PC-9 (cell line): ENCODE measurements around the gene CNP.

ENCODE experiments used
- EZH2 ChIP-seq: fragments of 200-600 bp; sonication (generic); IDR thresholded peaks from 2 replicates; pipeline ENCODE4 v1.8.0; 2017; ENCODE audit warnings: antibody characterized with exemption, low read depth
- TF ChIP-seq, protein P1 (sequence below): fragments of 200-600 bp; sonication (generic); conservative IDR thresholded peaks from 2 replicates; pipeline ENCODE4 v1.6.1; 2017; ENCODE audit warnings: mixed run types, antibody characterized with exemption, mild to moderate bottlenecking, moderate library complexity

DNA sequence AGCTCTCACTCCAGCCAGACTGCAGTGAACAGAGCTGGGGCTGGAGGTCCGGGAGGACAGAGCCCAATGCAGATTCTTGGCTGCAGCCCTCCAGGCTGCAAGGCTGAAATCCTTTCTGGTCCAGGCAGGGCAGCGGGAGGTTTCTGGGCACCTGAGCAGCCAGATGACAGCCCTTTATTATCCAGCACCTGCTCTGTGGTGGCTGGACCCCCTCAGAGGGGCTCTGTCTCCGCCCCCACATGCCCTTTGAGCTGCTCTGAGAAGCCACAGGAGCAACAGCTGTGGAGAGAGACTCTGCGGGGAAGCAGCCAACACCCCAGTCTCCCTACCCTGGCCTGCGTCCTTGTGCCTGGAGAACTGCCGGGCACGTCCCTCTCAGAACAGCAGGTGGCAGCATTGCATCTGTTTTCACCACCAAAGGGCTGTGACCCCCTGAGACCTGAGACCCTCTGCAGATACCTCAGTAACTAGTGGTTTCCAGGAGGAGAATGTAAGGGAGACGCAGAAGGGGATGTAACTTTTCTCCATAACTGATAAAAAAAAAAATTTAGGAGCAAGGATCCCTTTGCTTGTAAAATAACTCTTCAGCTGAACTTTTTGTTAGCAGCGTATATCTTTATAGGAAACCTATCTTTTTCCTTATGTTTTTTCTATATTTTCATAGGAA lies 3.7 kb upstream of the CNP start:
- TF ChIP-seq, protein P1, sequence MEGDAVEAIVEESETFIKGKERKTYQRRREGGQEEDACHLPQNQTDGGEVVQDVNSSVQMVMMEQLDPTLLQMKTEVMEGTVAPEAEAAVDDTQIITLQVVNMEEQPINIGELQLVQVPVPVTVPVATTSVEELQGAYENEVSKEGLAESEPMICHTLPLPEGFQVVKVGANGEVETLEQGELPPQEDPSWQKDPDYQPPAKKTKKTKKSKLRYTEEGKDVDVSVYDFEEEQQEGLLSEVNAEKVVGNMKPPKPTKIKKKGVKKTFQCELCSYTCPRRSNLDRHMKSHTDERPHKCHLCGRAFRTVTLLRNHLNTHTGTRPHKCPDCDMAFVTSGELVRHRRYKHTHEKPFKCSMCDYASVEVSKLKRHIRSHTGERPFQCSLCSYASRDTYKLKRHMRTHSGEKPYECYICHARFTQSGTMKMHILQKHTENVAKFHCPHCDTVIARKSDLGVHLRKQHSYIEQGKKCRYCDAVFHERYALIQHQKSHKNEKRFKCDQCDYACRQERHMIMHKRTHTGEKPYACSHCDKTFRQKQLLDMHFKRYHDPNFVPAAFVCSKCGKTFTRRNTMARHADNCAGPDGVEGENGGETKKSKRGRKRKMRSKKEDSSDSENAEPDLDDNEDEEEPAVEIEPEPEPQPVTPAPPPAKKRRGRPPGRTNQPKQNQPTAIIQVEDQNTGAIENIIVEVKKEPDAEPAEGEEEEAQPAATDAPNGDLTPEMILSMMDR, result peak; percentile 96
- TF ChIP-seq EZH2, result no peak
